ENCODE measurements around the gene SLC25A12. TPM values are rescaled to one million over a fixed set of nuclear protein-coding genes. Genes with fewer than 3 reads are reported as not detected.

SLC25A12 gene
- total and polyA plus RNA-seq, 10 of the 15 experiments (the other 5 are each of a cell fraction or from before 2014, with no cell fraction given) = 20.9 to 50.0 (median 33.0) TPM

DNA sequence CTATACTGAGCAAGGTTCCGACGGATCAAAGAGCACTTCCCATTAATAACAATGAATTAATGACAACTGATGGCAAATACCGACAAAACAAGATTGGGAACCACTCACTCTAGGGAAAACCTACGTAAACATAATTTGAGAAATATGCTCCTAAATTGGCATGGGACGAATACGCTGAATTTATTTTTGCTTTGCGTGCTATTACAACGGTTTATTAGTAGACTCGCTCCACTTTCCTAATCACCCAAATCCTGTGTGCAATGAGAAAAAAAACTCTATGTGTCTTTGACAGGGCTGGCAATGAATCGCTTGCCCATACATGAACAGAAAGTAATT lies 536 bp upstream of the SLC25A12 start:
- no peaks in the 10 kb centered on the region; the same call in 1 of the 3 replicates for H3K9me3 ChIP-seq (replicated peaks; ENCODE audit: control insufficient read depth, insufficient read depth, low read length)
- H3K27me3 ChIP-seq (replicated peaks in 1 of 2; ENCODE audit: control insufficient read depth in 2 of 2, insufficient read depth in 2 of 2, low read length in 1 of 2) = no peaks in the 10 kb centered on the region
- H3K4me3 ChIP-seq = peak overlapping the region; percentile 100; the same call in 1 of the 2 replicates
- H3K4me1 ChIP-seq (ENCODE audit: control insufficient read depth, insufficient read depth, low read length) = no peaks in the 10 kb centered on the region
- peaks cover 0 to 6% of the 10 kb centered on the region in 2 experiments; a peak in 1 of 4 replicates for H3K36me3 ChIP-seq (ENCODE audit: control insufficient read depth in 2 of 2, insufficient read depth in 2 of 2, low read length in 1 of 2)
- H3K79me2 ChIP-seq (ENCODE audit: control insufficient read depth, insufficient read depth, low read length) = peaks cover 33% of the 10 kb centered on the region
- TF ChIP-seq, protein P1, sequence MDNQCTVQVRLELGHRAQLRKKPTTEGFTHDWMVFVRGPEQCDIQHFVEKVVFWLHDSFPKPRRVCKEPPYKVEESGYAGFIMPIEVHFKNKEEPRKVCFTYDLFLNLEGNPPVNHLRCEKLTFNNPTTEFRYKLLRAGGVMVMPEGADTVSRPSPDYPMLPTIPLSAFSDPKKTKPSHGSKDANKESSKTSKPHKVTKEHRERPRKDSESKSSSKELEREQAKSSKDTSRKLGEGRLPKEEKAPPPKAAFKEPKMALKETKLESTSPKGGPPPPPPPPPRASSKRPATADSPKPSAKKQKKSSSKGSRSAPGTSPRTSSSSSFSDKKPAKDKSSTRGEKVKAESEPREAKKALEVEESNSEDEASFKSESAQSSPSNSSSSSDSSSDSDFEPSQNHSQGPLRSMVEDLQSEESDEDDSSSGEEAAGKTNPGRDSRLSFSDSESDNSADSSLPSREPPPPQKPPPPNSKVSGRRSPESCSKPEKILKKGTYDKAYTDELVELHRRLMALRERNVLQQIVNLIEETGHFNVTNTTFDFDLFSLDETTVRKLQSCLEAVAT (IDR thresholded peaks at IDR 0.05) = peak; percentile 68
- TF ChIP-seq TARDBP (IDR thresholded peaks at IDR 0.05; ENCODE audit: borderline replicate concordance) (no peak), ZBED1 (IDR thresholded peaks at IDR 0.05; ENCODE audit: borderline replicate concordance) (no peak), GATAD2B (conservative IDR thresholded peaks at IDR 0.05; ENCODE audit: low read depth) (peak; percentile 11; the same call in 1 of the 2 replicates), MEF2B (IDR thresholded peaks at IDR 0.05; ENCODE audit: partially characterized antibody, poor library complexity, severe bottlenecking) (no peak), TBL1XR1 (IDR thresholded peaks at IDR 0.05; ENCODE audit: low read depth, low read length) (no peak), ZNF217 (IDR thresholded peaks at IDR 0.05) (0 out of 2 replicates have a peak, but pooled peaks have one; percentile 5), ASH2L (IDR thresholded peaks at IDR 0.05; ENCODE audit: borderline replicate concordance, low read depth) (no peak)
- TF ChIP-seq, protein P2, sequence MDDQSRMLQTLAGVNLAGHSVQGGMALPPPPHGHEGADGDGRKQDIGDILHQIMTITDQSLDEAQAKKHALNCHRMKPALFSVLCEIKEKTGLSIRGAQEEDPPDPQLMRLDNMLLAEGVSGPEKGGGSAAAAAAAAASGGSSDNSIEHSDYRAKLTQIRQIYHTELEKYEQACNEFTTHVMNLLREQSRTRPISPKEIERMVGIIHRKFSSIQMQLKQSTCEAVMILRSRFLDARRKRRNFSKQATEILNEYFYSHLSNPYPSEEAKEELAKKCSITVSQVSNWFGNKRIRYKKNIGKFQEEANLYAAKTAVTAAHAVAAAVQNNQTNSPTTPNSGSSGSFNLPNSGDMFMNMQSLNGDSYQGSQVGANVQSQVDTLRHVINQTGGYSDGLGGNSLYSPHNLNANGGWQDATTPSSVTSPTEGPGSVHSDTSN (IDR thresholded peaks at IDR 0.05; ENCODE audit: insufficient replicate concordance, low read depth, low read length) = no peak
- TF ChIP-seq, protein P3, sequence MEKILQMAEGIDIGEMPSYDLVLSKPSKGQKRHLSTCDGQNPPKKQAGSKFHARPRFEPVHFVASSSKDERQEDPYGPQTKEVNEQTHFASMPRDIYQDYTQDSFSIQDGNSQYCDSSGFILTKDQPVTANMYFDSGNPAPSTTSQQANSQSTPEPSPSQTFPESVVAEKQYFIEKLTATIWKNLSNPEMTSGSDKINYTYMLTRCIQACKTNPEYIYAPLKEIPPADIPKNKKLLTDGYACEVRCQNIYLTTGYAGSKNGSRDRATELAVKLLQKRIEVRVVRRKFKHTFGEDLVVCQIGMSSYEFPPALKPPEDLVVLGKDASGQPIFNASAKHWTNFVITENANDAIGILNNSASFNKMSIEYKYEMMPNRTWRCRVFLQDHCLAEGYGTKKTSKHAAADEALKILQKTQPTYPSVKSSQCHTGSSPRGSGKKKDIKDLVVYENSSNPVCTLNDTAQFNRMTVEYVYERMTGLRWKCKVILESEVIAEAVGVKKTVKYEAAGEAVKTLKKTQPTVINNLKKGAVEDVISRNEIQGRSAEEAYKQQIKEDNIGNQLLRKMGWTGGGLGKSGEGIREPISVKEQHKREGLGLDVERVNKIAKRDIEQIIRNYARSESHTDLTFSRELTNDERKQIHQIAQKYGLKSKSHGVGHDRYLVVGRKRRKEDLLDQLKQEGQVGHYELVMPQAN (conservative IDR thresholded peaks at IDR 0.05) = no peak
- peak overlapping the region; percentile 78 for H3K27ac ChIP-seq (ENCODE audit: control insufficient read depth, insufficient read depth)
- no peak for DNase-seq (ENCODE audit: low read depth, low spot score)
- ChIA-PET RAD21 (ENCODE audit: unreplicated experiment) (interaction anchor here (0.9 to 1.4 kb wide), 2 partner anchors 28 to 208 kb away, joined by 3 to 7 read pairs; partner anchors contain the start of genes DLX2 and HAT1), SMC1A (ENCODE audit: uncharacterized antibody, unreplicated experiment) (interaction anchor here (0.7 to 1.4 kb wide), 2 partner anchors 11 to 18 kb away, joined by 3 to 9 read pairs; no protein-coding TSS in a partner anchor), POLR2A (interaction anchor here (0.9 to 2.8 kb wide), 4 partner anchors 11 to 28 kb away, joined by 3 to 12 read pairs (median 4); partner anchors contain the start of gene HAT1), CTCF (interaction anchor here (1.6 to 2.7 kb wide), 2 partner anchors 12 to 191 kb away, joined by 5 to 19 read pairs; no protein-coding TSS in a partner anchor)
- FAIRE-seq = no peak
- in situ Hi-C loops (cut with MboI) = no loop called here
- intact Hi-C loops (cut with micrococcal nuclease; ENCODE audit: unreplicated experiment) = loop anchor here (5.0 kb wide), 1 partner anchor 33 kb away; no protein-coding TSS in a partner anchor
- H3K9ac ChIP-seq (ENCODE audit: control insufficient read depth, insufficient read depth, low read length) = peak overlapping the region; percentile 78
- ATAC-seq = no peak
- H3K4me2 ChIP-seq (ENCODE audit: control insufficient read depth, insufficient read depth) = peak overlapping the region; percentile 23
- WGBS (ENCODE audit: insufficient coverage, insufficient replicate concordance, low lambda C conversion rate, missing lambda C conversion rate) = 54% methylated on average over 10 of the region's 10 CpGs
- H2AFZ ChIP-seq (ENCODE audit: control insufficient read depth, low read depth, low read length) = peak overlapping the region; percentile 72
- no peaks in the 10 kb centered on the region for H4K20me1 ChIP-seq (ENCODE audit: control insufficient read depth, insufficient read depth)
- TSS peak; percentile 77 for BruUV-seq (replicated peaks)
